HG03354 (cell line): Measurements from ENCODE around the gene CAMKV.

ENCODE experiments used
- ATAC-seq: cut with Tn5 transposase; IDR thresholded peaks from one replicate; pipeline ENCODE4 v1.9.1; 2021; ENCODE audit warnings: mild to moderate bottlenecking; ENCODE audit not compliant: unreplicated experiment, poor library complexity, severe bottlenecking

CAMKV gene

DNA sequence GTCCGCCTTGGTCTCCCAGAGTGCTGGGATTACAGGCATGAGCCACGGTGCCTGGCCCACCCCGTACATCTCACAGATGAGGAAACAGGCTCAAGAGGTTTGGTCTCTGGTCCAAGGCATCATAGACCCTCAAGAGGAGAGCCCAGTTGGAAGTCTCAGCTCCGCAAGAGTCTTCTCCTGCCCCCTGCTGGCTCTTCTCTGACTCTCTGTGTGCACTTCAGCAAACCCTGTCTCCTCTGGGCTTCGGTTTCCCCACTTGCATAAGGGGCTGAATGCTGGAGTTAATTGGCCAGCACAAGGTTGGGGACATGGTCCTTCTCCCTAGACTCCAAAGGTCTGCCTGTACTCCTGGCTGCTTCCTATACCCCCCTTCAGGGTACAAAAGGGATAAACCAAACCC, 30.1 kb upstream of the CAMKV start:
- no peak for ATAC-seq

GRCh38 chr3:49898991-49899390, 29.3 kb upstream of the CAMKV start:
- no peak for ATAC-seq

DNA sequence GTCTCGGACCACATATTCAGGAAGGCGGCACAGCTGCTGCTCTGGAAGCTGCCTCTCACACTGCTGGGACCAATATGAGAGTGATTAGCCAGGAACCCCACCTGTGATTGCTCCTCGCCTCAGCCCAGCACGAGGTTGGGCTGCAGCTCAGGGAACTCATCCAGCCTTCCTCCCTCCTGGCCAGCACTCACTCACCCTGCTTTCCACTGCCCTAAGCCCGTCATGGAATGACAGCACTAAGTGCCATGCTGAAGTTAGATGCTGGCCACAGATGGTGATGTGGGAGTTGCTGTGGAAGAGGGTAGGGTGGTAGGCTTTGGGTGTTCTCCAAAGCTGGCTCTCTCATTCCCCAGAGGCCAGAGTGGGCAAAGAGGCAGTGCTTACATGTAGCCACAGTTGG, 26.6 kb upstream of the CAMKV start:
- ATAC-seq: no peak

- ATAC-seq: no peak
These were observed 26.1 kb upstream of the CAMKV start for GRCh38 chr3:49895791-49896190.

DNA sequence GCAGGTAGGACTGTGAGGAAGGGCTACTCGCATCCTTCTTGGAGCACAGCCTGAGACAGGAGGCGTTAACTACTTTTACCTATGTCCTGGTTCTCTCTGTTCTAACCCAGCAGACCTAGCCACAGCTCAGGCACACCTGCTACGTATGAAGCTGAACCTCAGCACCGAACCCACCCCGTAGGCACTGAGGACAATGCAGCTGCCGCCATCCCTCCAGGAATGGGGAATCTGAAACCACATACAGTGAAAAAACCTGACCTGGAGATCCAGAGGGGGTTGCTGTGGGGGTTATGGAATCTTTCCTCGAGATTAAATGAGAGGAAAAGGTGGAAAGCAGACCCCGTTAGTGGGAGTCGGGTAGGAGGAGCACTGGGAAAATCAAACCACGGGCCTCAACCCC, 19.6 kb upstream of the CAMKV start:
- ATAC-seq: no peak

- no peak for ATAC-seq
These were observed 17.2 kb upstream of the CAMKV start for GRCh38 chr3:49886922-49887265.

GRCh38 chr3:49883998-49884397, 14.3 kb upstream of the CAMKV start:
- ATAC-seq: no peak

GRCh38 chr3:49882166-49882565, 12.5 kb upstream of the CAMKV start:
- ATAC-seq: no peak

DNA sequence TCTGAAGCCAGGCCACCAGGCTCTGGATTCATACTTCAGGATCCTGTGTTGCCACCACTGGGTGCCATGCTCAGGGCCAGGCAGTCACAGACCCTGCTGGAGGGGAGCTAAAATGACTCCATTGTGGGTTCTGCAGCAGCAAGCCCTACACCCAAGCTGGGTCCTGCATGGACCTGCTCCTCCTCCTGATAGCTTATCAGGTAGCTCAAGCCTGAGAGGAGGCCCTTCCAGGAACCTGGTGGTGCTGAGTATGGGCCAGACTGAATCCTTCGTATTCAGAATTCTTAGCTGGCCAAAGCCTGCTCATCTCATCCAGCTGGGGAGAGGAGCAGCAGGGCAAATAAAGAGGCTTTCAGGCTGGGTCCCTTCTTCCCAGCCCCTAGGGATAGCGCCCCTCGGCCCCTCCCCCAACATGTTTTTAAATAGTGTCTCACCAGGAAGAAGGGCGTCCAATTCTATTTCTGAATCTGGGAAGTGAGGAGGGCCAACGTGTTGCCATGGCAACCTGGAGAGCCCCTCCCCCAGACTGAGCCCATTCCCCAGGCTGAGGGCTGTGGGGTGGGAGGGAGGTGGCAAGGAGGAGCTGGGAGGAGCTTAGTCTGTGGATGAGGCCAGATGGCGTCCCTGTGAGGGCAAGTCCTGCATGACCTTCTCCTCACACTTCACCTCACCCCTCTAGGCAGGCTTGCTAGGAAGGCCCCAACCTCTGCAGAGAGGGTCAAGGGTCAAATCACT, 11.0 kb upstream of the CAMKV start:
- ATAC-seq: no peak

DNA sequence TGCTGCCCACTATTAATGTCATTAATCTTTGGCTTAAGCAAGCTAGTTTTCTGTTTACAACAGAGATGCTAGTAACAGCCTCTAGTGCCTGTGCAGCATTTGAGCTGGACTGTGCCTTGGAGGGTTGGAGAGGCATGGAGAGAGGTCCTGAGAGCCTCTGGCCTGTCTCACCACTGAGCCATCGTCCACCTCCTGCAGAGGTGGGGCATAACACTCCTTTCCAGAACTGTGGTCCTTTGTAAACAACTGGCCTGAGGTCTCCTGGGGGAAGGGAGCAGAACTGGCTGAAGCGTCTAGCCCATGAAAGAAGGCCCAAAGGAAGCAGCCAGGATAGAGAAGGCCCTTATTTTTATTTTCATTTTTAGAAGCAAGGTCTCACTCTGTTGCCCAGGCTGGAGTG, 10.0 kb upstream of the CAMKV start:
- no peak for ATAC-seq

DNA sequence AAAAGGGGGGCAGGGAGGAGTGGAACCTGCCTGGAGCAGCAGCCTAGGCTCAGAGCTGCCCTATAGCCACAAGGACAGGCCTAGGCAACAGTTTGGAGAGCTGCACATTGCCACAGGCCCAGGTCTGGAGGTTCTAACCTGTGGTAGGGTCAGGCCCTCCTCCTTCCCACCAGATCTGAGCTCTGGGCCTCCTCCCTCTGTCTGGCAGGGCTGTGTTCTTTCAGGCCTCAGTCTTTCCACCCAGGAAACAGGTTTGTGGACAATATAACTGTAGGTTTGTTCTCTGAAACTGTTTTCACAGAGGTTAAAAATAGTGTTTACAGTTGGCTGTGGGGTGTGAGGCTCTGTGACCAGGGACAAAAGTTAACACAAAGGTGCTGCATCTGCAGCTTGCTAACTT, 9.0 kb upstream of the CAMKV start:
- no peak for ATAC-seq

DNA sequence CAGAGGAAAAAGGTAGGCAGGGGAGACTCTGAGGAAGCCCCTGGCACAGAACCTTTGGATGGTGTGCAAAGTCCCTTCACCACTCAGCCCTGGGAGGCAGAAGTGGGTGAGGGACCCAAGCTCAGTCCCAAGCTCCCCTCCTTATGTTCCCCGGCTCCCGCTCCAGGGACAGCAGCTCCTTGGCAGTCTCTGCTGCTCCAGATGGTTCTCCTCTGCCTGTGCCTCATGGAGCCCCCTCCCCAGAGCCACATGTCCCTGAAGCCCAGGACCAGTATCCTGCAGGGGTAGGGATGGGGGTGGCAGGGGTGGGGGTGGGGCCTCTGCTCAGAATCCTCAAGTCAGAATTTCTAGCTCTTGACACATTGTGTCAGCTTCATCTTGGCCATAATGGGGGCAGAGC, 8.0 kb upstream of the CAMKV start:
- no peak for ATAC-seq

DNA sequence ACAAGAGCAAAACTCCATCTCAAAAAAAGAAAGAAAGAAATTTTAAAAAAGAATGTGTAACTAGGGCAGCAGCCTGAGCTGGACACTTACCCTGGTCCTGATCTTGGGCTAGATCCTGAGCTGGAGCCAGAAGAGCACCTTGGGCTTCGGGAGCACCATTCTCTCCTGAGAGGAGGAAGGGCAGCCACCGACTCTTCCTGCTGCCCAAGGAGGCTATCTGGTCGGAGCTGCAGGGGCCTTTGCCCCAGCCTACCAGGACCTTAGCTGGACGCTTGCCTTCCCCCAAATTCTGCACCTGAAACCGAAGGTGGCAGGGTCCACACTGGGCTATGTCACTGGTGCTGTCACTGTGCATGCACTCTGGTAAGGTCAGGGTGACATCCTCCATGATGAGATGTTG, 6.9 kb upstream of the CAMKV start:
- ATAC-seq: no peak

GRCh38 chr3:49873623-49874022, 3.9 kb upstream of the CAMKV start:
- no peak for ATAC-seq

- no peak for ATAC-seq
These were observed 3.1 kb upstream of the CAMKV start for GRCh38 chr3:49872801-49873281.

- no peak for ATAC-seq
These were observed 1.9 kb upstream of the CAMKV start for GRCh38 chr3:49871531-49872153.

GRCh38 chr3:49868862-49869466, 742 bp downstream of the CAMKV start:
- ATAC-seq: no peak

- no peak for ATAC-seq
These were observed 1.8 kb downstream of the CAMKV start for GRCh38 chr3:49867871-49868321.

GRCh38 chr3:49867400-49867799, 2.3 kb downstream of the CAMKV start:
- no peak for ATAC-seq

GRCh38 chr3:49865198-49865784, 4.4 kb downstream of the CAMKV start:
- no peak for ATAC-seq

DNA sequence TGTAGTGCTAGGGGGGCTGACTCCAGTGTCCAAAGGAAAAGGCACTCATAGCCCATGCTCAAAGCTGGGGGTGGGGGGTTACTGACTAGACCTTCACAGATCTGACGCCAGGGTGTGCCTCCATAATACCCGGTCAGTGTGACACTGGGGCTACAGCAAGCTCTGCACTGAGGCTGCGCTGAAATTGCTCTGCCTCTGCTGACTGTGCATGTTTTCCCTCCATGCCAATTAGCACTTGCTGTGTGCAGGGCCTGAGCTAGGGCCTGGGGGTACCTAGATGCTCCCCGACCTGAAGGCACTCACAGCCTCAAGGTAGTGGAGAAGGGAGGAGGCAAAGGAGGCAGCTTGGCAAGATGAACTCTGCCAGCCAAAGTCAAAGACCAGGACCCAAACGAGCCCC, 5.2 kb downstream of the CAMKV start:
- ATAC-seq: no peak
